K562 (cell line): Measurements from ENCODE around the gene UFC1. TPM values are rescaled to one million over a fixed set of nuclear protein-coding genes. Genes with fewer than 3 reads are reported as not detected.

ENCODE experiments used
- AFF4 ChIP-seq: sonication (generic); formaldehyde crosslinking; IDR thresholded peaks from 2 replicates; pipeline ENCODE4 v1.8.0; 2023; ENCODE audit warnings: mild to moderate bottlenecking, missing genetic modification reagents
- C11orf30 ChIP-seq: fragments of 450-650 bp; IDR thresholded peaks from 2 replicates; pipeline ENCODE4 v1.6.1; 2016; ENCODE audit warnings: low read depth, mild to moderate bottlenecking
- CBFB ChIP-seq: sonication (generic); formaldehyde crosslinking; IDR thresholded peaks from 2 replicates; pipeline ENCODE4 v1.4.0; 2020; ENCODE audit warnings: mild to moderate bottlenecking, missing genetic modification reagents
- CREM ChIP-seq: IDR thresholded peaks from 2 replicates; pipeline ENCODE4 v1.6.1; 2014; ENCODE audit warnings: antibody characterized with exemption, low read depth
- E2F3 ChIP-seq: fragments of 250-450 bp; sonication (Bioruptor Pico); IDR thresholded peaks from 2 replicates; pipeline ENCODE4 v1.4.0; 2020; ENCODE audit warnings: mild to moderate bottlenecking
- E2F8 ChIP-seq: fragments of 450-650 bp; IDR thresholded peaks from 2 replicates; pipeline ENCODE4 v1.7.1; 2018; ENCODE audit warnings: mild to moderate bottlenecking, low read depth; ENCODE audit not compliant: partially characterized antibody
- GTF2F1 ChIP-seq: IDR thresholded peaks from 2 replicates; pipeline ENCODE4 v1.6.1; 2011; ENCODE audit warnings: low read depth, low read length, improper control_type of control experiment
- KAT7 ChIP-seq: sonication (generic); formaldehyde crosslinking; IDR thresholded peaks from 2 replicates; pipeline ENCODE4 v1.8.0; 2022; ENCODE audit warnings: missing genetic modification reagents, mild to moderate bottlenecking, borderline replicate concordance
- KLF13 ChIP-seq: fragments of 450-650 bp; IDR thresholded peaks from 2 replicates; pipeline ENCODE4 v1.6.1; 2016; ENCODE audit warnings: missing genetic modification characterization, low read depth, mild to moderate bottlenecking, missing compliant biosample characterization, moderate library complexity, borderline replicate concordance
- PCBP2 ChIP-seq: fragments of 200-400 bp; formaldehyde crosslinking; IDR thresholded peaks from 2 replicates; pipeline ENCODE4 v1.6.1; 2018; ENCODE audit warnings: low read length, low read depth, mild to moderate bottlenecking, moderate library complexity; ENCODE audit not compliant: poor library complexity, severe bottlenecking
- POLR2G ChIP-seq: fragments of 200-400 bp; formaldehyde crosslinking; IDR thresholded peaks from 2 replicates; pipeline ENCODE4 v1.6.1; 2017; ENCODE audit warnings: low read depth, mild to moderate bottlenecking, antibody characterized with exemption, low read length, moderate library complexity
- RBBP5 ChIP-seq: fragments of 200-600 bp; sonication (generic); IDR thresholded peaks from 2 replicates; pipeline ENCODE4 v1.6.1; 2012; ENCODE audit warnings: borderline replicate concordance, mild to moderate bottlenecking, low read length, control low read depth, inconsistent platforms; ENCODE audit not compliant: insufficient read depth, poor library complexity, severe bottlenecking
- RHOXF2B ChIP-seq: fragments of 250-450 bp; sonication (Bioruptor Pico); conservative IDR thresholded peaks from 2 replicates; pipeline ENCODE4 v1.5.1; 2021
- SMAD1 ChIP-seq: fragments of 150-350 bp; IDR thresholded peaks from 2 replicates; pipeline ENCODE4 v1.6.1; 2014; ENCODE audit warnings: low read length, low read depth; ENCODE audit not compliant: partially characterized antibody
- SMAD4 ChIP-seq: fragments of 250-450 bp; sonication (Bioruptor Pico); conservative IDR thresholded peaks from 2 replicates; pipeline ENCODE4 v1.8.0; 2021; ENCODE audit warnings: inconsistent platforms, mild to moderate bottlenecking, moderate library complexity
- TAF7 ChIP-seq: fragments of 450-650 bp; IDR thresholded peaks from 2 replicates; pipeline ENCODE4 v1.6.1; 2016; ENCODE audit warnings: missing genetic modification characterization, missing compliant biosample characterization
- TFE3 ChIP-seq: fragments of 450-650 bp; formaldehyde crosslinking; IDR thresholded peaks from 2 replicates; pipeline ENCODE4 v1.4.0; 2020; ENCODE audit warnings: mild to moderate bottlenecking, mixed read lengths
- ZNF174 ChIP-seq: fragments of 250-450 bp; sonication (Bioruptor Pico); IDR thresholded peaks from 2 replicates; pipeline ENCODE4 v1.4.0; 2020; ENCODE audit warnings: mild to moderate bottlenecking
- ZNF24 ChIP-seq: fragments of 450-650 bp; IDR thresholded peaks from 2 replicates; pipeline ENCODE4 v1.6.1; 2016
- ZNF3 ChIP-seq: fragments of 250-450 bp; sonication (Bioruptor Pico); IDR thresholded peaks from 2 replicates; pipeline ENCODE4 v1.5.0; 2021; ENCODE audit warnings: mild to moderate bottlenecking, moderate library complexity
- polyA plus RNA-seq, 8 experiments: library from polyadenylated mRNA; depleted of rRNA in 4 of 8; stranded (reverse) in 5 of 8; unstranded in 3 of 8; fragments of >200 nt; fragmentation: Nextera tagmentation in 2 of 8; fragmentation: Illumina TruSeq in 1 of 8; extraction: Ambion mirVana in 2 of 8; extraction: Trizol in 1 of 8; gene quantifications; 2 replicates each; pipeline versions ENCODE4 v1.2.1 to v1.2.3, GENCODE V29; 2011 to 2014; ENCODE audit warnings: inconsistent platforms in 1 of 8, missing spikeins in 1 of 8
- total RNA-seq, 7 experiments: library from RNA; depleted of rRNA in 6 of 7; stranded (reverse); fragments of >200 nt in 6 of 7; fragmentation: Illumina TruSeq in 2 of 7; extraction: Trizol in 2 of 7; gene quantifications; 2 replicates each; pipeline versions ENCODE4 v1.2.1 to v1.2.3, GENCODE V29; 2011 to 2021; ENCODE audit warnings: low replicate concordance in 1 of 7

UFC1 gene
- total and polyA plus RNA-seq, 9 of the 15 experiments (the other 6 are each of a cell fraction or from before 2014, with no cell fraction given): 92.8 to 220 (median 161) TPM

- no peak for TF ChIP-seq TFE3
- TF ChIP-seq SMAD1: peak; percentile 73
- TF ChIP-seq E2F3 (CRISPR knock-in tag): peak; percentile 55; the same call in 1 of the 2 replicates
- TF ChIP-seq E2F8: peak; percentile 68
- peak; percentile 64; the same call in 1 of the 2 replicates for TF ChIP-seq GTF2F1
- TF ChIP-seq KLF13: peak; percentile 98
- peak; percentile 98 for TF ChIP-seq CREM
- no peak for TF ChIP-seq ZNF24
- peak; percentile 95 for TF ChIP-seq RBBP5
- peak; percentile 99 for TF ChIP-seq POLR2G
- no peak for TF ChIP-seq ZNF3 (CRISPR knock-in tag)
- TF ChIP-seq RHOXF2B: no peak
- TF ChIP-seq CBFB: peak; percentile 71
- TF ChIP-seq PCBP2: no peak
- no peak for TF ChIP-seq ZNF174 (CRISPR knock-in tag)
- TF ChIP-seq AFF4: peak; percentile 95
- peak; percentile 42 for TF ChIP-seq SMAD4 (CRISPR knock-in tag)
- TF ChIP-seq TAF7 (tag): peak; percentile 79
- peak; percentile 90 for TF ChIP-seq C11orf30
- TF ChIP-seq KAT7 (CRISPR knock-in tag): peak; percentile 86; the same call in 1 of the 2 replicates
Measured at GRCh38 chr1:161117759-161118581, 35.8 kb upstream of the UFC1 start, which contains the start of the genes NIT1 and PFDN2 (continued).
